ENCODE measurements around the gene DIAPH2.

The DIAPH2 gene

DNA sequence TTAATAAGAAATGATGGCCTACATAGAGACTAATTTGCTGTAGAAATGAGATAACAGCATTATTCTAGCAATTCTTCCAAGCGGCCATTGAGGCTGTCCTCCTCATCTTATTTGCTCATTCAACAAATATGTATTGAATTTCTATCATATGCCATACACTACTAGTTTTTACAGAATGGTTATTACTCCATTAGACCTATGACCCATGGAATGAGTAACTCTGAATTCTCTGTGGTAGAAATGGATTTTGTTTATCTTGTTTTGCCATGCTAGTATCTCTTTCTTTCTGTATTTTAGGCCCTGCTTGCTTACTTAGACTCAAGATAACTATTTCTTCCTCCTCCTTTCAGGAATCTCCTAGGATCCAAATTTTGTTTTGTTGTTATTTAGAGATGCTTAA, 302.6 kb downstream of the DIAPH2 start:
- DNase-seq: no peak
- no peaks in the 10 kb centered on the region for H3K36me3 ChIP-seq
- H3K4me3 ChIP-seq: no peak overlapping the region
- H3K27ac ChIP-seq: no peak overlapping the region
- no peaks in the 10 kb centered on the region for H3K27me3 ChIP-seq
- H3K4me1 ChIP-seq: no peaks in the 10 kb centered on the region
- TF ChIP-seq, protein P1, sequence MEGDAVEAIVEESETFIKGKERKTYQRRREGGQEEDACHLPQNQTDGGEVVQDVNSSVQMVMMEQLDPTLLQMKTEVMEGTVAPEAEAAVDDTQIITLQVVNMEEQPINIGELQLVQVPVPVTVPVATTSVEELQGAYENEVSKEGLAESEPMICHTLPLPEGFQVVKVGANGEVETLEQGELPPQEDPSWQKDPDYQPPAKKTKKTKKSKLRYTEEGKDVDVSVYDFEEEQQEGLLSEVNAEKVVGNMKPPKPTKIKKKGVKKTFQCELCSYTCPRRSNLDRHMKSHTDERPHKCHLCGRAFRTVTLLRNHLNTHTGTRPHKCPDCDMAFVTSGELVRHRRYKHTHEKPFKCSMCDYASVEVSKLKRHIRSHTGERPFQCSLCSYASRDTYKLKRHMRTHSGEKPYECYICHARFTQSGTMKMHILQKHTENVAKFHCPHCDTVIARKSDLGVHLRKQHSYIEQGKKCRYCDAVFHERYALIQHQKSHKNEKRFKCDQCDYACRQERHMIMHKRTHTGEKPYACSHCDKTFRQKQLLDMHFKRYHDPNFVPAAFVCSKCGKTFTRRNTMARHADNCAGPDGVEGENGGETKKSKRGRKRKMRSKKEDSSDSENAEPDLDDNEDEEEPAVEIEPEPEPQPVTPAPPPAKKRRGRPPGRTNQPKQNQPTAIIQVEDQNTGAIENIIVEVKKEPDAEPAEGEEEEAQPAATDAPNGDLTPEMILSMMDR (IDR thresholded peaks at IDR 0.05): no peak
- intact Hi-C loops (cut with DNase I; ENCODE audit: low total_unique reads): no loop called here
- H3K9me3 ChIP-seq: no peaks in the 10 kb centered on the region

DNA sequence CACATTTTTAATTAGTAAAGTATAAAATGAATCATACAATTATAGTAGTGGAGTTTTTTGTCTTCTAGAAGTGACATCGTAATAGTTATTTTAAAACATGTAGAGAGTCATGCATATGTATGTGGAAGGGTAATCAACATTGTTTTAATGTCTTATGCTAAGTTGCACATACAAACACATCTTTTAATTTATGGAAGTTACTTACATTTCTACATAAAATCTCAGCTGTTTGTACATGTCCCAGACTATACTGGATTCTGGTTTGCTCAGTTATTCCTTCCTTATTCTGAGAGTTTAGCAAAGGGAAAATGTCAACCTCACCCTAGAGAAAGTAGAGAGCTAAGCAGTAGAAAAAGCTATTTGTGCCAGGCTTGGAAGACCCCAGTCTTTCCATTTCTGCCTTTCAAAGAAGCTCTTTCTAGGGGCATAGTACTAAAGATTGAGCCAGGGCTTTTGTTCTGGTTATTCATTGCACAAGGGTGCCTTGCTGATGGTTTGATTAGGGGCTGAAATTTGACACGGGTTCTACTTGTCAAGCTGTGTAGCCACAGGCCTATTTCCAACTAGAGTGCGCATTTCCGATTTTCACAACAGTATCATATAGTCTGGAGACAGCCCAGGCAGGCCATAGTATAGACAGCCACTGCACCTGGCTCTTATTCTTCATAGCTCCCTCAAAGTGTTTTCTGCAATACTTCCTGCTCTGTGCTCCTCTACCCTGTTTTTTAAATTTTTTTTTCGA, 305.4 kb downstream of the DIAPH2 start:
- no peak for DNase-seq
- Histone ChIP-seq H3K4me3 (no peak overlapping the region), H3K36me3 (no peaks in the 10 kb centered on the region), H3K4me1 (no peaks in the 10 kb centered on the region), H3K27ac (no peak overlapping the region), H3K9me3 (no peaks in the 10 kb centered on the region), H3K27me3 (no peaks in the 10 kb centered on the region)
- TF ChIP-seq, protein P1 (IDR thresholded peaks at IDR 0.05): no peak
- intact Hi-C loops (cut with DNase I; ENCODE audit: low total_unique reads): no loop called here

DNA sequence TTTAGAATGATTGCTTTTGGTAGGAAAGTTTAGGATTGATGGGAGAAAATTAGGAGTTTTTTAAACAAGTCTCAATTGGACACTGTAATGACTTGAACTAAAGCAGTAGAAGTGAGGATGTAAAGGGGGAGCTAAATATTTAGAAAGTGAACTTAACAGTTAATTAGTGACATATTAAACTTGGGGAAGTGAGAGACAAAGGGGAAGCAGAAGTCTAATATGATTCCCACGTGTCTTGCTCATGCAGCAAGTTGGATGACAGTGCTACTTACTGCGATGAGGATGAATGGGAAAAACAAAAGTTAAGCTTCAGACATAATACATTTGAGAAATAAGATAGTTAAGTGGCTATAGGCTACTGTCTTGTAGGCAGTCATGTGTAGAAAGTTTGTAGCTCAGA, 309.5 kb downstream of the DIAPH2 start:
- TF ChIP-seq, protein P1 (IDR thresholded peaks at IDR 0.05): no peak
- Histone ChIP-seq H3K27ac (no peak overlapping the region), H3K4me1 (no peaks in the 10 kb centered on the region), H3K27me3 (no peaks in the 10 kb centered on the region), H3K36me3 (no peaks in the 10 kb centered on the region), H3K9me3 (no peaks in the 10 kb centered on the region), H3K4me3 (no peak overlapping the region)
- intact Hi-C loops (cut with DNase I; ENCODE audit: low total_unique reads): no loop called here
- DNase-seq: no peak

DNA sequence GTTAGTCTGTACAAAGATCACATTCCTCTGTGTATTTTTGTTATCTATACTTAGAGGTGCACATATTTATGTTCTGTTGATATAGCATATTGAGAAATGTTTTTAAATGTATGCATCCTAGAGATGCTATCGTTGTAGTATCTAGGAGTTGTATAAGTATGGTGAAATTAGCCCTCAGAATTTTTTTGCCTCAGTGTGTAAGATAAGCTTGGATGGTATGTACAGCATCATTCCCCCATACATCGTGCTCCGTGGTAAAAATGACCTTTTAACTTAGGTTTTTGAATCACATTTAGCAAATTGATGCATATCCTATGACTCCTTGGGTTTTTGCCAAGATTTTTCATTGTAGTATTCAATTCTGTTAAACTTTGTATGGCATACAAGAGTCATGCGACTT, 312.6 kb downstream of the DIAPH2 start:
- H3K27ac ChIP-seq: no peak overlapping the region
- no peaks in the 10 kb centered on the region for H3K9me3 ChIP-seq
- H3K4me3 ChIP-seq: no peak overlapping the region
- H3K4me1 ChIP-seq: no peaks in the 10 kb centered on the region
- intact Hi-C loops (cut with DNase I; ENCODE audit: low total_unique reads): no loop called here
- no peaks in the 10 kb centered on the region for H3K36me3 ChIP-seq
- TF ChIP-seq, protein P1 (IDR thresholded peaks at IDR 0.05): no peak
- no peaks in the 10 kb centered on the region for H3K27me3 ChIP-seq
- no peak for DNase-seq

DNA sequence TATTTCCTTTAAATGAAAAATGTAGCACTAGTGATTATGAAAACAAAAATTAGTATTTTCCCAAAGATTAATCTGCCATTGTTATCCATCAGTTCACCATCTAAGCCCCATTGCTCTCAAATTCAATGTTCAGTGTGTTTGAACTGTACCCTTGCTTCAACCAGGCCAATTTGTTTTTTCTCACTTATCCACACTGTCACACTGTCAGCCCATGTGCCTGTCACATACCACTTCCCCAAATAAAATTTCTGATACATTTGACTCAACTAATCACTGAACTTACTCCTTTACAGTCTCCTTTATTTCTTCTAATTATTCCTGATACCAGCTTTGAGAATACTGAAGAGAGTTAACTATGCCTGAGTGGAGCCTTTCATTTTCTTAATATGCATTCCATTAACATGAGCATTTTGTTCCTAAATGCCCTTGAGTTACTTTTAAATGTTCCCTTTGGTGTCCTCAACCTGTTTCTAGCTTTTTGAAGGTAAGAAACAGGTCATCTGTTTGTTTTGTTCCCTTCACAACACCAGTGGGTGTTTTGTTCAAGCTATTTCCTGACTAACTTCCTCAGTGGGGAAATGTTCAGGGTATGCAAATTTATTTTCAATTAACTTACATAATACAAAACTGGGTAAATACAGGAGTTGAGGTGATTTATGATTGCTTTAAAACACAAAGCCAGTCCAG, 316.2 kb downstream of the DIAPH2 start:
- Histone ChIP-seq H3K9me3 (no peaks in the 10 kb centered on the region), H3K27me3 (no peaks in the 10 kb centered on the region), H3K4me3 (no peak overlapping the region), H3K4me1 (no peaks in the 10 kb centered on the region), H3K36me3 (no peaks in the 10 kb centered on the region), H3K27ac (no peak overlapping the region)
- TF ChIP-seq, protein P1 (IDR thresholded peaks at IDR 0.05): no peak
- no peak for DNase-seq
- intact Hi-C loops (cut with DNase I; ENCODE audit: low total_unique reads): no loop called here
